Left hindlimb (tissue), 1 donor: Measurements from ENCODE around the gene CCDC172.

Experiments
- DNase-seq: peaks from one replicate; pipeline ENCODE4 v3.0.0-alpha.2; 2018

CCDC172 gene

DNA sequence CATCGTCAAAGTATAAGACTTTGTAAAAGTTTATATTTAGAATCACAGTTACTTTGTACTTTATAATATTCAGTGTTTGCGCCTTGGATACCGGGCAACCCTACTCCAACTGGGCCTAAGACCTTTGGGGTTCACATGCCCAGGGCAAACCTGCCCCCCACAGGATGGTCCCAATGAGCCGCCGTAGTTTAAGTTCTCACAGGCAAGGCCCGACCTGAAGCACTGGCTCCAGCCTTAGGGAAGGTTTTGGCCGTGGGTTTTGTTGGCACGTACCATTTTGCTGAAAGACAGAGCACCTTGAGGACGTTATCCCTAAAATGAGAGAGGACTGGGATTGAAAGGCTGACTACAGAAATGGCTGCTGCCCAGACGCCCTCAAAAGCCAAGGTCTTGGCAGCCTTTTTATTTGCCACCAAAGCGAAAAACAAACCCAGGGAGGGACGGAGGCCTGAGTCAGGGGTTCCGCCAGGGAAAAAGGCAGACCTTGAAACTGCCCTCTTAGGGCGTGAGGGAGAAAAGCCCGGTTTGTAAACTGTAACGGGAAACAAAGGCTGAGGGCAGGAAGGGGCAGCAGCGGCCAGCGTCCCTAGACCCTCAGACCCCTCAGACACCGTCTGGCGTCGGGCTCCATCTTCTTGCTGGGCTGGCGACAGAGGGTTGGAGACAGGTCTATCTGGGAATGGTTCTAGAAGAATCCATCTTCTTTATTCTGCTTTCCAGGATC lies at the start of gene CCDC172:
TSS of gene CCDC172 (plus strand) at position 222 of the 724 bp plus-strand sequence. CDS start 564 bp downstream, outside the sequence.
- DNase-seq = no peak

GRCh38 chr10:116276981-116277380 lies 47.3 kb upstream of the CCDC172 start:
- DNase-seq = no peak

DNA sequence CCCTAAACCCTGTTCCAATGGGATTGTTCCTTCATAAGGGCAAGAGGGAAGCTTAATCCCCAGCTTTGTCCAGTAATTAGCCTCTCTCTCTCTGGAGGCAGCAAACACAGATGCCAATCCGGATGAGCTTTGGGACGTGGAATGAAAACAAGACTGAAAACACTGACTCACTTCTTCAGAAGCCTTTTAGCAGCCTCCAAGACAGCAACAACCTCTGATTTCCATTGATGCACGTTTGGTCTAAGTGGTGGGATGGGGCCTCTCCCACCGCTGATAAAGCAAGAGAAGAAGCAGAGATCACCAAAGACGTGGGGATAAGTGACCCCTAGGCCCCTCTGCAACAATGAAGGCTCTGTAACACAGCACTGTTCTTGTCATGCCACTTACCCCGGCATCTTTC lies 45.4 kb upstream of the CCDC172 start:
- DNase-seq = no peak

DNA sequence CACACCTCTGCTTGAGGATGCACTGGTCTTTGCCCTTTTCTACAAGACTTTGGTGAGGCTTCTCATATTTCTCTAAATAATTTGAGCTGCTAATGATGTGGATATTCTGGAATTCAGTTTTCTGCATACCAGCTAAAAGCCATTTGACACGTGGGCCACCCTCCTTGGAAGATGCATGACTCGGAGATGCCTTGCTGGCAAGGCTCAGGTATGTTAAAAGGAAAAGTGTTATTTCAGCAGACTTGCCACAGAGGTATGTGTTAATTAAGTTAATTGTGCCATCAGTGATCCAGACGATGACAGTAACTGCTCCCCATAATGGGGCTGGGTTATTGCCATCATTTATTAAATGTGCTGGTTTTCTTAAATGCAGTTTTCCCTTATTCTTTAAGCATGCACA lies 42.5 kb upstream of the CCDC172 start:
- no peak for DNase-seq

GRCh38 chr10:116286626-116287200 lies 37.5 kb upstream of the CCDC172 start:
- DNase-seq = no peak

DNA sequence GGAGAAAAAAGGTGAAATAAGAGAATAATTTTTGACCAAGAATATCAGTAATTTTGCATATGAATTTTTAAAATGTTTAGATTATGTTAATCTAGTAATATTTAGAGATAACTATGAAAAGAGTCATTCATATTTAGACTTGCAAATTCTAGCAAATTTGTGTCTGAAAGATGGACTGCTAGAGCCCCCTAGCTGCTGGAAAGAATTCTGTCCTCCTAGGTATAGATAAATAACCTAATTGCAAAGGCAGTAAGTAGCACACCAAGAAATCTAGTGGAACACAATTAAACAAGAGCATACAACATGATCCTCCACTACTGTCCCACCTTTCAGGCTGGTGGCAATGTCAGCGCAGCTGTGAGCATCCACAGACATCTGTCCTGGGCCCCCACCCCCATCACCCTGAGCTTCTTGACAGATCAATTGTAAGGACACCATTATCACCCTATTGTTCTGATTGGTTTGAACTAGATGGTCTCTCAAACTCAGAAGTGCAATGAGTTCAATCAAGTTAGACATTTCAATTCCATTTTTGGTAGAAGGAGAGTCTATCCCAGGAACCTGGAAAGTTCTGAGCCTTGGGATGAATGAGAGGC lies 36.2 kb upstream of the CCDC172 start:
- peak; percentile 38 for DNase-seq

DNA sequence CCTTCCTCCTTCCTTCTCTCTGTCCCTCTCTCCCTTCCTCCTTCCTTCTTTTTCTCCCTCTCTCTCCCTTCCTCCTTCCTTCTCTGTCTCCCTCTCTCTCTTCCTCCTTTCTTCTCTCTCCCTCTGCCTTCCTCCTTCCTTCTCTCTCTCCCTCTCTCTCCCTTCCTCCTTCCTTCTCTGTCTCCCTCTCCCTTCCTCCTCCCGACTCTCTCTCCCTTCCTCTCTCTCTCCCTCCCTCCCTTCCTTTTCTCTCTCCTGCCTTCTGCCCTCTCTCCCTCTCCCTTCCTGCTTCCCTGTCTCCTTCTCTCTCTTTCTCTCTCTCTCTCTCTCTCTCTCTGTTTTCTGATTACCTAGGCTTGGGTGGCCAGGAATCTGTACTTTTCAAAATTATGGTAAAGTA lies 34.6 kb upstream of the CCDC172 start:
- DNase-seq = no peak

DNA sequence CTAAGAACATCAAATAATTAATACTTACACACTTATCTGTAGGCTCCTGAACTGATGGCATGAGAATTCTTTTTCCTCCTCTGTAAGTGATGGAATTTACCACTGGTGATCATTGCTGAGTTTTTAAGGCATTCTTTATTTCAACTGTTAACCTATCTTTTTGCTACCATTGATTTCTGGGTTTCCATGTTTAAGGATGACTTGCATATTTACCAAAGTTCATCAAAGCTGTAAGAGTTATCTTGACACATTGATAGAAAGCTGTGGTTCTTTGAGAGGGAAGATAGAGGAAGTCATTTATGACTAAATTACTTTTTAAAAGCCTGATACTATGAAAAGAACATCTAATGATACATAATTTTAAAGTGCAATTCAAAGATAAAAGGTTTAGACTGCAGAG lies 31.8 kb upstream of the CCDC172 start:
- no peak for DNase-seq

DNA sequence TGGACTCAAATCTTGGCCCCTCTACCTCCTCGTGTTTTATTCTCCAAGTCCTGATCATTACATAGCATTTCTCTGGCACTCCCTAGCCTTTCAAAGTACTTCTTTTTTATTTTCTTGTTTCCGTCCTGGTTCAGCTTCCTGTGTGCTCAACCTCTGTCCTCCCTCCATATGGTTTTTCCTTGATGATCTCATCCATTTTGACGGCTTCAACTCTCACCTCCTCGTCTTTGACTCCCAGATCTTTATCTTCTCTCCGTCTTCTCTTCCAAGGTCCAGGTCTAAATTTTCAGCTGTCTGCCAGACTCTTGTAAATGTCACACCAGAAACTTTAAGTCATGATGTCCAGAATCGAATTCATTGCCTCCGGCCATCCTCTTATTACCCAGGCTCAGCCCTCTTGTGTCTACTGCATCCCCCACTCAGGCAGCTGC lies 27.9 kb upstream of the CCDC172 start:
- no peak for DNase-seq

DNA sequence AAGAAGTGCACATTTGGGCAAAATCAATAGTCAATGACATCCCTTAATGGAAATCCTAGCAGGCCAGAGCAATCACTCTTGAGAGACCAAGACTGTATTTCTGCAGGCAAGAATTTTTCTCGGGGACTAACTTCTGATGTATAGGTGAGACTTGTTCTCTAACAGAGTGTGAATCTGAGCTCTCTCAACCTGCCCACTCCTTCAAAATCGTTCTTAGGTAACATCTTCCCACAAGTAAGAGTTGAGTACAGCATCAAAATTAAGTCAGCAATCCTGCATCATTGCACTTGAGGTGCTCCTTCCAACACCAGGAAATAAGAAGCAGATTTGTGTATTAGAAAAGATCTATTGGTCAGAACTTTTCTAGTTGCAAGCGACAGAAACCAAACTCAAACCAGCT lies 25.7 kb upstream of the CCDC172 start:
- no peak for DNase-seq

- peak; percentile 38 for DNase-seq
These were observed 23.7 kb upstream of the CCDC172 start for GRCh38 chr10:116300542-116300941.

DNA sequence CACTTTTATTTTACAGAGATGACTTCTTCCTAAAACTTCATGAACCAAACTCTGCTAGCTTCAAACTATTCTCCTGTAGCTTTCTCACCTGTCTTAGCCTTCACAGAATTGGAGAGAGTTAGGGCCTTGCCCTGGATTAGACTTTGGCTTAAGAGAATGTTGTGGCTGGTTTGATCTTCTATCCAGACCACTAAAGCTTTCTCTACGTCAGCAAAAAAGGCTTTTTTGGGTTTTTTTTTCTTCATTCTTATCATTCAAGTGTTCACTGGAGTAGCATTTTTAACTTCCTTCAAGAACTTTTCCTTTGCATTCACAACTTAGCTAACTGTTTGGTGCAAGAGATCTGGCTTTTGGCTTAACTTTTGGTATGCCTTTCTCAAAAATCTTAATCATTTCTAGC lies 19.3 kb upstream of the CCDC172 start:
- DNase-seq = no peak

DNA sequence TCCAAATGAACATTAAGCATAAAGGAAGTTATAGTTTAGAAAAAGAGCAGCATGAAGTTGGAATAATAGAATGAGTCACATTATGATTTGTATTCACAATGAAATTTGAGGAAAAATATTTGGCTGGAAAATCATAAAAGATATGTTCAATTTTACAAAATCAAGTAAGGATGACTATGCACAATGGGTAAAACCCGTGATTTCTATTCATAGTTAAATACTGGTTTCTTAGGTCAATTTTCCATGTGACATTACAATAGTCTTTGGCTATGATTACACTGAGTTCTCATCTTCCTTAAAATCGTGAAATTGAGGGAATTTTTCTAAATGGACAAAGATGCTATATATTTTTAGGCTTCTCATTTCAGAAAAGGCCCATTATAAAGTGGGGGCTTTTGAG lies 17.4 kb upstream of the CCDC172 start:
- DNase-seq = no peak

- DNase-seq = no peak
These were observed 16.8 kb upstream of the CCDC172 start for GRCh38 chr10:116307455-116307854.

DNA sequence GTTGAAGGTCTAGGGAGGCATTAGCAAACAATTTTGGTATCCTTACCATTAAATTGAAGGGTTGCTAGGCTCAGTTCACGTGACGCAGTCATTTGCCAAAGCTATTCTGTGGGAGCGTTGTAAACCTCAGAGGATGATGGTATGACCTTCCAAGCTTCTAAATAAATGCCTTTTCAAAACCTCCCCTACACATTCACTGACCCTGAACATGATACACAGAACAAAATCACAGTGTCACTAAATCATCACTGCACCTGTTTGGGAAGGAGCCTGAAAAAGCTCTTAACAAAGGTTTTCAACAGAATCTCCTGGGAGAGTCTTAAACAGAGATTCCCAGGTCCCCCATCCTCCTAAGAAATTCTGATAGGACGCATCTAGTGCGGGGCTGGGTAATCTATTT lies 13.2 kb upstream of the CCDC172 start:
- no peak for DNase-seq

- DNase-seq = no peak
These were observed 12.3 kb upstream of the CCDC172 start for GRCh38 chr10:116311706-116312490.

DNA sequence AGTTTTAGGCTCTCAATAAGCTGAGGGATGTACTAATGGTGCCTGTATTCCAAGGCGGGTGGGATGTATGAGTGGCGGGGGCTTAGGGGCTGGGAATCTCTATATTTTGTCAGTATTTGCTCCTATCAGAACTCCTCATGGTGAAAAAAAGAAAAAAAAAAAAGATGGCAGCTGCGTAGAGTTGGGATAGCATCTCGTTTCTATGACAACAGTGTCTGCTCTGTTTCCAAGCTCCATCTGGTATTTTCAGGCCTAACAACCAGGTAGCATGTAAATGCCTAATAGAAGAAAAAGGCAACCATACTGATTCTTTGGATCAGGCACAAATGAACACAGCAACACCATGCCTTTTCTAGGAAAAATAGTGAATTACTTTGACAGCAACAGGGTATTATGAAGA lies 11.7 kb upstream of the CCDC172 start:
- DNase-seq = no peak

DNA sequence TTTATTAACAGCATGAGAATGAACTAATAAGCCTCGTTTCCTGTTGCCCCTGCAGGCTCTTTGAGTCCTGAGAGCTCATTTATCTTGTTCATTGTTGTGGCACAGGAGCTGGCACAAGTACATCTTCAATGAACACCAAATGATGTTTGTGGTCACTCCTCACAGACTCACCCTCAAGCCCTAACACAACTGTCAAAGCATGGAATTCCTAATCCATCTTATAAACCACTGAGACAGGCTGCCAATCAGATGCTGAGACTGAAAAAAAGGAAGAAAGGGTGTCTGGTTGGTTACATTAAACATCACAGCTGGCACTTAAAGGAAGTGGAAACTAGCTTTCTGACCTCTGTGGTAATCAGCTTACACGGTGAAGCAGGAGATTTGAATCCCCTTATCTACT lies 7.7 kb upstream of the CCDC172 start:
- DNase-seq = no peak

DNA sequence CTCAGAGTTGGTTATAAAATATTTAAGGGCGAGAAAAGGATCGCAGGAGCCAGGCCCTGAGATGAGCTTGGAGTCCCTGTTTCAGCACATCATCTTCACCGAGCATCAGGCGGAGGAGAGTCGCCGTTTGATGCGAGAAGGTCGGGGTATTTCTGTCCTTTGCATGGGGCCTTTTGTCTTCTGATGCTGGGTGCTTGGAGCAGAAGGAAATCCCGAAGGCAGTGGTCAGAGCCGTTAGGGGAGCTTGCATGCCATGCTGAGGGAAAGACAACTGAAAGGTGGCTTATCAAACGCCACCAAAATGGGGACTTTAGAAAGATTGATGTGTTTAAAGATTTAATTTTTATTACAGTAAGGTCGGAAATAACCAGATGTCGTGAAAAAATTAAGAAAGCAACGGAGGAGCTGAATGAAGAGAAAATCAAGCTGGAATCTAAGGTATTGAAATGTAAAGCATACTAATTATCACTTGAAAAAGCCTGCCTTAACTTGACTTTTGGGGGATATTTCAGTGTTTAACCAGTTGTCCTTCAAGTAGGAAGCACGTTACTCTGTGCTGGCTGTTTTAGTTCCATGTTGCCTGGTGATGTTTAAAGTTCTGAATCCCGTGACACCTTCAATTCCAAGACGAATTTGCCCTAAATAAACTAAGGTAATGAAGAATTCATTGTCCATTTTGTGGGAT lies 845 bp downstream of the CCDC172 start:
- DNase-seq = no peak

GRCh38 chr10:116325987-116326386 lies 1.7 kb downstream of the CCDC172 start:
- no peak for DNase-seq

GRCh38 chr10:116329153-116329552 lies 4.9 kb downstream of the CCDC172 start:
- DNase-seq = no peak

DNA sequence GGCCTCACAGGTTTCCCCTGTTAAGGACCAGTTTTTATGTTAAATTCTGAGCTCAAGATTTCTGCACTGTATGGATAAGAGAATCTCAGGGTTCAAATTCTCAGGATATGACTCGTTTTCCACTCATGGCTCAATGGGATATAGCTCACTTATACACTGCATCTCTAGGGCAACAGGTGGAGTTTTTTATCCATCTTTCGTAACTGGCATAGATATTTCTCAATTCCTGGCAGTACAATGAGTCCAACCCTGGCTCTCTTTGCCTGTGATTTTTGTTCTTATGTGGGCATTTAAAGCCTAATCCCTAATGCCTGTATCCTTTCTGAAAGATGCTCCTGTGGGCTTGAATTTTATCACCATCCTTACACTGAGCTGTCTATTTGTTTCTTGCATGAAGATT lies 7.6 kb downstream of the CCDC172 start:
- no peak for DNase-seq

GRCh38 chr10:116336866-116337265 lies 12.6 kb downstream of the CCDC172 start:
- DNase-seq = no peak
